Measurements from ENCODE around the gene DNM1.

GRCh38 chr9:128250839-128251731 is 47.9 kb downstream of the DNM1 start:
- no peak for TF ChIP-seq CTCF (IDR thresholded peaks at IDR 0.05; ENCODE audit: low read depth, low read length, missing input control)
- no peak for TF ChIP-seq REST (IDR thresholded peaks at IDR 0.05)
- no peak for TF ChIP-seq YY1 (IDR thresholded peaks at IDR 0.05)
- TF ChIP-seq HNF4A (conservative IDR thresholded peaks at IDR 0.05) = no peak

All from liver (tissue), 3 donors.